HG03175 (cell line): ENCODE data around the gene CX3CL1.

ENCODE experiments used
- ATAC-seq: cut with Tn5 transposase; IDR thresholded peaks from one replicate; pipeline ENCODE4 v1.9.1; 2021; ENCODE audit warnings: mild to moderate bottlenecking, moderate library complexity; ENCODE audit not compliant: unreplicated experiment

CX3CL1 gene

GRCh38 chr16:57432989-57433388 lies 60.7 kb downstream of the CX3CL1 start:
- ATAC-seq, result no peak

- no peak for ATAC-seq
Measured at GRCh38 chr16:57434003-57434402, 61.7 kb downstream of the CX3CL1 start.
